H1 (cell line): ENCODE results near the gene EMD. TPM values are rescaled to one million over a fixed set of nuclear protein-coding genes. Genes with fewer than 3 reads are reported as not detected.
A peak's percentile ranks its signal among the peaks of the same experiment; 100 is the strongest.

Source experiments
- ASH2L ChIP-seq: fragments of 200-600, 300-600 bp; sonication (generic); IDR thresholded peaks from one replicate; pipeline ENCODE4 v1.7.1; 2017; ENCODE audit warnings: low read length
- ATF2 ChIP-seq: IDR thresholded peaks from 2 replicates; pipeline ENCODE4 v1.6.1; 2012; ENCODE audit warnings: low read length, inconsistent platforms
- CBX8 ChIP-seq: fragments of 300-800, 300-1000 bp; sonication (generic); IDR thresholded peaks from 2 replicates; pipeline ENCODE4 v1.7.1; 2016; ENCODE audit warnings: low read depth, low read length, borderline replicate concordance
- HDAC6 ChIP-seq: IDR thresholded peaks from one replicate; pipeline ENCODE4 v1.7.1; 2012; ENCODE audit warnings: low read depth, mild to moderate bottlenecking, inconsistent platforms, low read length, moderate library complexity
- JUN ChIP-seq: IDR thresholded peaks from 2 replicates; pipeline ENCODE4 v1.6.1; 2011; ENCODE audit warnings: low read depth, mild to moderate bottlenecking, improper control_type of control experiment, low read length
- KDM5A ChIP-seq: fragments of 200-600 bp; IDR thresholded peaks from 2 replicates; pipeline ENCODE4 v1.7.1; 2012; ENCODE audit warnings: mild to moderate bottlenecking, low read length, inconsistent platforms, mixed read lengths
- POLR2AphosphoS5 ChIP-seq: IDR thresholded peaks from 2 replicates; pipeline ENCODE4 v1.6.1; 2011; ENCODE audit warnings: low read depth, low read length
- POU5F1 ChIP-seq: IDR thresholded peaks from 2 replicates; pipeline ENCODE4 v1.6.1; 2011; ENCODE audit warnings: low read depth, mild to moderate bottlenecking, low read length, moderate library complexity
- RAD21 ChIP-seq, 2 experiments: IDR thresholded peaks in 1 of 2; conservative IDR thresholded peaks in 1 of 2; 2 replicates each; pipeline ENCODE4 v1.6.1; 2011; ENCODE audit warnings: low read depth in 2 of 2, low read length in 2 of 2, improper control_type of control experiment in 1 of 2, inconsistent platforms in 1 of 2, mild to moderate bottlenecking in 1 of 2, moderate library complexity in 1 of 2
- RBBP5 ChIP-seq: IDR thresholded peaks from 2 replicates; pipeline ENCODE4 v1.7.1; 2012; ENCODE audit warnings: low read depth, mild to moderate bottlenecking, inconsistent platforms, low read length, moderate library complexity, borderline replicate concordance
- SAP30 ChIP-seq: fragments of 300-600 bp; sonication (generic); IDR thresholded peaks from 2 replicates; pipeline ENCODE4 v1.7.1; 2012; ENCODE audit warnings: low read length, moderate library complexity, mild to moderate bottlenecking, inconsistent platforms; ENCODE audit not compliant: insufficient read depth, insufficient replicate concordance
- SIN3A ChIP-seq, 2 experiments: IDR thresholded peaks in 1 of 2; conservative IDR thresholded peaks in 1 of 2; 2 replicates each; pipeline ENCODE4 v1.6.1; 2011 to 2012; ENCODE audit warnings: low read length in 2 of 2, improper control_type of control experiment in 1 of 2, low read depth in 1 of 2, mild to moderate bottlenecking in 1 of 2
- SIX5 ChIP-seq: IDR thresholded peaks from 2 replicates; pipeline ENCODE4 v1.6.1; 2011; ENCODE audit warnings: mild to moderate bottlenecking, low read depth, low read length
- SP1 ChIP-seq: IDR thresholded peaks from 2 replicates; pipeline ENCODE4 v1.6.1; 2011; ENCODE audit warnings: low read depth, low read length
- TAF7 ChIP-seq: optimal IDR thresholded peaks from 2 replicates; pipeline ENCODE3; 2011; ENCODE audit warnings: low read depth, mild to moderate bottlenecking, inconsistent platforms, low read length, moderate library complexity, borderline replicate concordance
- TEAD4 ChIP-seq: IDR thresholded peaks from 2 replicates; pipeline ENCODE4 v1.6.1; 2012; ENCODE audit warnings: low read depth, low read length, inconsistent platforms, mixed read lengths
- polyA plus RNA-seq, 7 experiments: library from polyadenylated mRNA; depleted of rRNA in 3 of 7; stranded (reverse) in 5 of 7; unstranded in 2 of 7; fragments of >200 nt in 5 of 7; fragments of 200-250 nt in 2 of 7; gene quantifications; 1 replicate in 5 of 7; 2 replicates in 1 of 7; 4 replicates in 1 of 7; pipeline versions ENCODE4 v1.2.1 to v1.2.3, GENCODE V29; 2011 to 2013; ENCODE audit warnings: missing spikeins in 2 of 7, mixed read lengths in 2 of 7
- total RNA-seq: library from RNA; stranded (reverse); fragmentation: NEBNext Ultra II Directional; extraction: Animal tissue kit (Norgen Biotek cat#: 25700); gene quantifications from 2 replicates; pipeline ENCODE4 v1.2.1, GENCODE V29; 2021

EMD gene
- total and polyA plus RNA-seq, 2 of the 8 experiments (the other 6 are each of a cell fraction or from before 2014, with no cell fraction given): 45.5 to 109 TPM

DNA sequence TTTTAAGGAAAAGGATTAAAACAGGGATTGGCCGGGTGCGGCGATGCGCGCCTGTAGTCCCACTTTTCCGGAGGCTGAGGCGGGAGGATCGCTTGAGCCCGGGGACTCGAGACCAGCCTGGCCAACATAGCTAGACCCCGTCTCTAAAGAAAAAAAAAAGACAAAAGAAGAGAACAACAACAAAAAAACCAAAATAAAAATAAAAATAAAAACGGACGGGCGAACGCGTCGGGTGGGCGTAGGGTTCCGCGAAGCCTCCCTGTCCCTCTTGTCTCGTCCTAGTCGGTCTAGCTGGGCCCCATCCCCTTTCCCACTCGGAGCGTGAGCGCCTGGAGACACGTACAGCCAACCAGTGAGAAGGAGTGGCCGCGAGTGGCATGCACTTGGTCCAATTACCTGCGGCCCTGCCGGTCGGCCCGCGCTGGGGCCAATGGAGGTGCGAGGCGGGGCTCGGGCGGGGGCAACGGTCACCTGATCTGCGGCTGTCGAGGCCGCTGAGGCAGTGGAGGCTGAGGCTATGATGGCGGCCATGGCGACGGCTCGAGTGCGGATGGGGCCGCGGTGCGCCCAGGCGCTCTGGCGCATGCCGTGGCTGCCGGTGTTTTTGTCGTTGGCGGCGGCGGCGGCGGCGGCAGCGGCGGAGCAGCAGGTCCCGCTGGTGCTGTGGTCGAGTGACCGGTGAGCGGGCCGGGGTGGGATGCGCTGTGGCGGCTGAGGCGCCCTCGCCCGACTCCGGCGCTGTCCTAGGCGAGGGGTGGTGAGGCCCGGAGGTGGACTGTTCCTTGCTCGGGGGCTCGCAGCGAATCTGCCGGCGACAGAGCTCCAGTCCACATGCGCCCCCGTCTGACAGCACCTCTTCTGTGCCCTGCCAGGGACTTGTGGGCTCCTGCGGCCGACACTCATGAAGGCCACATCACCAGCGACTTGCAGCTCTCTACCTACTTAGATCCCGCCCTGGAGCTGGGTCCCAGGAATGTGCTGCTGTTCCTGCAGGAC, 49.4 kb downstream of the EMD start, which contains the start of gene ATP6AP1 (continued):
- TF ChIP-seq TEAD4: no peak
- TF ChIP-seq SP1: peak; percentile 94
- TF ChIP-seq CBX8: no peak
- TF ChIP-seq RBBP5: no peak
- TF ChIP-seq SIN3A (conservative IDR thresholded peaks at IDR 0.05 in 1 of 2, IDR thresholded peaks at IDR 0.05 in 1 of 2; ENCODE audit: low read depth in 1 of 2, low read length in 2 of 2): peak; percentile 51 to 60; a peak in 1 of 4 replicates
- TF ChIP-seq TAF7: no peak
- TF ChIP-seq ASH2L: peak; percentile 61
- TF ChIP-seq ATF2: no peak
- no peak for TF ChIP-seq POU5F1
- no peak for TF ChIP-seq HDAC6
- TF ChIP-seq KDM5A: no peak
- TF ChIP-seq POLR2AphosphoS5: 0 out of 2 replicates have a peak, but pooled peaks have one; percentile 38
- peak; percentile 17 for TF ChIP-seq SAP30
- no peak for TF ChIP-seq SIX5
- no peak for TF ChIP-seq JUN
- TF ChIP-seq RAD21 (IDR thresholded peaks at IDR 0.05 in 1 of 2, conservative IDR thresholded peaks at IDR 0.05 in 1 of 2; ENCODE audit: low read depth in 2 of 2, low read length in 2 of 2): no peak
- TF ChIP-seq, all 59 proteins: peak for 13
